ENCODE data around the gene GALNT4. TPM values are rescaled to one million over a fixed set of nuclear protein-coding genes. Genes with fewer than 3 reads are reported as not detected.

Gene GALNT4
- total and polyA plus RNA-seq, 9 of the 15 experiments (the other 6 are each of a cell fraction or from before 2014, with no cell fraction given) = 1.2 to 4.6 (median 3.4) TPM

- TF ChIP-seq RAD51 (IDR thresholded peaks at IDR 0.05; ENCODE audit: borderline replicate concordance, low read depth) (no peak), NR1H2 (CRISPR knock-in tag; IDR thresholded peaks at IDR 0.05) (0 out of 2 replicates have a peak, but pooled peaks have one; percentile 65), THAP7 (CRISPR knock-in tag; IDR thresholded peaks at IDR 0.05) (no peak), PKNOX1 (IDR thresholded peaks at IDR 0.05) (peak; percentile 61)
Observed at GRCh38 chr12:89523843-89524540, 604 bp downstream of the GALNT4 start (continued).

GRCh38 chr12:89523393-89523792, 1.2 kb downstream of the GALNT4 start:
- Histone ChIP-seq H3K79me2 (ENCODE audit: control insufficient read depth, insufficient read depth, low read length) (peaks cover 57% of the 10 kb centered on the region), H3K4me1 (replicated peaks in 1 of 2; ENCODE audit: control insufficient read depth in 2 of 2, insufficient read depth in 2 of 2, low read length in 2 of 2) (peaks cover 10 to 19% of the 10 kb centered on the region in 2 experiments; a peak in 4 of 5 replicates), H3K4me2 (ENCODE audit: insufficient read depth, low read length) (peak overlapping the region; percentile 100), H3K27me3 (ENCODE audit: control insufficient read depth in 2 of 2, insufficient read depth in 2 of 2, low read length in 2 of 2) (no peaks in the 10 kb centered on the region), H3K9me3 (replicated peaks; ENCODE audit: control insufficient read depth, insufficient read depth, low read depth, low read length) (no peaks in the 10 kb centered on the region), H3K9me1 (ENCODE audit: control insufficient read depth, insufficient read depth, low read length) (no peaks in the 10 kb centered on the region), H3K27ac (ENCODE audit: extremely low read depth, low read depth, low read length) (no peak overlapping the region; the same call in 2 of the 3 replicates), H4K20me1 (replicated peaks; ENCODE audit: control insufficient read depth, insufficient read depth, low read length) (no peaks in the 10 kb centered on the region), H2AFZ (ENCODE audit: low read depth, low read length) (no peak overlapping the region; the same call in 1 of the 2 replicates), H3K9ac (ENCODE audit: insufficient read depth in 1 of 2, low read depth in 2 of 2, low read length in 2 of 2) (peak overlapping the region; percentile 91 to 94; a peak in 3 of 4 replicates), H3K4me3 (peak overlapping the region; percentile 93), H3K36me3 (ENCODE audit: control insufficient read depth, insufficient read depth, low read length) (peaks cover 17% of the 10 kb centered on the region; the same call in 1 of the 3 replicates)
- in situ Hi-C loops (cut with MboI) (loop anchor here (10.0 kb wide), 1 partner anchor 509 kb away; no protein-coding TSS in a partner anchor), intact Hi-C loops (cut with micrococcal nuclease) (loop anchor here (10.0 kb wide), 2 partner anchors 469 to 1379 kb away; partner anchors contain the start of genes CEP290 and TMTC3)
- 51% methylated on average over 8 of the region's 8 CpGs for WGBS (ENCODE audit: insufficient coverage, low coverage, missing lambda C conversion rate)
- TF ChIP-seq EWSR1 (IDR thresholded peaks at IDR 0.05; ENCODE audit: borderline replicate concordance, low read depth, partially characterized antibody) = no peak
- TF ChIP-seq TAF9B (IDR thresholded peaks at IDR 0.05; ENCODE audit: partially characterized antibody) = no peak
- TF ChIP-seq DLX4 (CRISPR knock-in tag; IDR thresholded peaks at IDR 0.05) = no peak
- no peak for TF ChIP-seq TFAM (CRISPR knock-in tag; conservative IDR thresholded peaks at IDR 0.05)
- no peak for TF ChIP-seq GATAD2A (IDR thresholded peaks at IDR 0.05)
- no peak for TF ChIP-seq SREBF2 (CRISPR knock-in tag; IDR thresholded peaks at IDR 0.05)
- TF ChIP-seq RBBP5 (IDR thresholded peaks at IDR 0.05; ENCODE audit: borderline replicate concordance, insufficient read depth, low read length, poor library complexity, severe bottlenecking) = no peak
- TF ChIP-seq ZNF561 (CRISPR knock-in tag; conservative IDR thresholded peaks at IDR 0.05) = no peak
- no peak for TF ChIP-seq SAFB2 (IDR thresholded peaks at IDR 0.05; ENCODE audit: borderline replicate concordance, low read depth, low read length, severe bottlenecking)
- TF ChIP-seq PCBP2 (IDR thresholded peaks at IDR 0.05; ENCODE audit: low read depth, low read length, poor library complexity, severe bottlenecking) = no peak
- FAIRE-seq (no peak), DNase-seq (ENCODE audit: extremely low read depth in 1 of 4, low spot score in 3 of 4) (no peak), ATAC-seq (no peak)
- no TSS peak for BruUV-seq (replicated peaks)
- ChIA-PET POLR2A (interaction anchor here (1.1 to 2.4 kb wide), 3 partner anchors 10 to 29 kb away, joined by 4 to 8 read pairs (median 4); no protein-coding TSS in a partner anchor), CTCF (ENCODE audit: low intra/inter-chr PET ratio) (no interaction called here)
